BLaER1 treated with 17β-estradiol and CSF1 and Interleukin-3, amounts not matched to agents 10 nM and 100 nM (cell line): ENCODE data around the gene TMEM217.

Experiments used
- H3K27ac ChIP-seq, 11 experiments: shearing (Covaris generic); formaldehyde crosslinking; 2 replicates each; pipeline ENCODE4 v1.8.1; 2022
- H3K27me3 ChIP-seq, 11 experiments: shearing (Covaris generic); formaldehyde crosslinking; 2 replicates each; pipeline ENCODE4 v1.8.1; 2022
- H3K36me3 ChIP-seq, 11 experiments: shearing (Covaris generic); formaldehyde crosslinking; 2 replicates each; pipeline ENCODE4 v1.8.1; 2022
- H3K4me1 ChIP-seq, 10 experiments: shearing (Covaris generic); formaldehyde crosslinking; 2 replicates each; pipeline ENCODE4 v1.8.1; 2022
- H3K4me2 ChIP-seq, 11 experiments: shearing (Covaris generic); formaldehyde crosslinking; 2 replicates each; pipeline ENCODE4 v1.8.1; 2022
- H3K4me3 ChIP-seq, 10 experiments: shearing (Covaris generic); formaldehyde crosslinking; 2 replicates each; pipeline ENCODE4 v1.8.1; 2022
- H3K9ac ChIP-seq, 11 experiments: shearing (Covaris generic); formaldehyde crosslinking; 2 replicates each; pipeline ENCODE4 v1.8.1; 2022
- H3K9me3 ChIP-seq, 11 experiments: shearing (Covaris generic); formaldehyde crosslinking; replicated peaks in 1 of 11; 2 replicates each; pipeline ENCODE4 v1.8.1; 2022
- H4K20me1 ChIP-seq, 11 experiments: shearing (Covaris generic); formaldehyde crosslinking; 2 replicates each; pipeline ENCODE4 v1.8.1; 2022
- Cebpa-rat ChIP-seq, 11 experiments: shearing (Covaris generic); IDR thresholded peaks; 2 replicates each; pipeline ENCODE4 v1.8.1; 2022

Gene TMEM217

GRCh38 chr6:37244430-37245310, 13.3 kb downstream of the TMEM217 start:
- H3K4me2 ChIP-seq: peak overlapping the region in 2 of 11 experiments; percentile 5 to 30; a peak in 1 of 22 replicates
- no peaks in the 10 kb centered on the region for H3K9me3 ChIP-seq
- peaks cover 9 to 41% (median 10%) of the 10 kb centered on the region in 10 experiments for H3K4me1 ChIP-seq
- no peaks in the 10 kb centered on the region for H3K36me3 ChIP-seq
- H3K9ac ChIP-seq: no peak overlapping the region
- TF ChIP-seq Cebpa-rat (IDR thresholded peaks at IDR 0.05): no peak
- H3K4me3 ChIP-seq: no peak overlapping the region
- H3K27me3 ChIP-seq: no peaks in the 10 kb centered on the region
- H3K27ac ChIP-seq: no peak overlapping the region
- H4K20me1 ChIP-seq: no peaks in the 10 kb centered on the region

DNA sequence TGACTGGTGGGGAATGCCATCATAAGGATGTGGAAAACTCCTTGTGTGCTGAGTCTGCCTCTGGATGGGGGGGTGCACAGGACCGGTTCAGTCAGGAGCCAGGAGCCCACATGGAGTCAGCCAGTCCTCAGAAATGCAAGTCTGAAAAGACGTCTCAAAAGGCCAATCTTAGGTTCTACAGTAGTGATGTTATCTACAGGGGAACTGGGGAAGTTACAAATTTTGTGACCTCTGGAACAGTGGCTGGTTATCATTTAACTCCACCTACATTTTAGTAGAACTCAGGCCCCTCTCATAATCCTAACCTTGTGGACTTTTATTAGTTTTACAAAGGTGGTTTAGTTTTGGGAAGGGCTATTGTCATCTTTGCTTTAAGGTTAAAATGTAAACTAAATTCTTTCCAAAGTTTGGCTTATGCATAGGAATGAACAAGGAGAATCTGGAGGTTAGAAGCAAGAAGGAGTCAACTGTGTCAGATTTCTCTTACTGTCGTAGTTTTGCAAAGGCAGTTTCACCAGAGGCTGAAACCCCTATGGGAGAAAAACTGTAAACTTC, 14.1 kb downstream of the TMEM217 start:
- H3K27ac ChIP-seq: no peak overlapping the region
- no peak overlapping the region for H3K4me3 ChIP-seq
- H3K4me2 ChIP-seq: no peak overlapping the region
- H3K4me1 ChIP-seq: peaks cover 10 to 49% (median 12%) of the 10 kb centered on the region in 10 experiments
- no peaks in the 10 kb centered on the region for H3K9me3 ChIP-seq
- H3K36me3 ChIP-seq: no peaks in the 10 kb centered on the region
- no peak for TF ChIP-seq Cebpa-rat (IDR thresholded peaks at IDR 0.05)
- no peaks in the 10 kb centered on the region for H3K27me3 ChIP-seq
- no peaks in the 10 kb centered on the region for H4K20me1 ChIP-seq
- H3K9ac ChIP-seq: no peak overlapping the region

DNA sequence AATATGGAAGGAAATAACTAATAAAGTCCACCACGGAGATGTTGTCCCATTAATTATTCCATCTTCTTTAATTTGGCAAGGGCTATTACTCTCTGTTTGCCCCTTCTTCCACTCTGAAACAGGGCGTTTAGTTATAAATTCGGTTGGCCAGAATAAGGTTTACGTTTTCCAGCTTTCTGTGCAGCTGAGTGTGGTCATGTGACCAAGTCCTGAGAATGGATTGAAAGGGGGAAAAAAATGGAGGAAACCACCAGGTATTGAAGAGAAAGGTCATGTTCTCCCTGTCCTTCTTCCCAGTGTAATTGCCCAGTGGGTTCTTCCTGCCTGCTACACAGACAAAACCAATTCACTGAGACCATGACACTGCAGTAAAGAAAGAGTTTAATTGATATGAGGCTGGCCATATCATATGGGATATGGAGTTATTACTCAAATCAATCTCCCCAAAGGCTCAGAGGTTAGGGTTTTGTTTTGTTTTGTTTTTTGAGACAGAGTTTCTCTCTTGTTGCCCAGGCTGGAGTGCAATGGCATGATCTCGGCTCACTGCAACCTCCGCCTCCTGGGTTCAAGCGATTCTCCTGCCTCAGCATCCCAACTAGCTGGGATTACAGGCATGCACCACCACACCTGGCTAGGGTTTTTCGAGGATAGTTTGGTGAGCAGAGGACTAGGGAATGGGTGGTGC, 14.7 kb downstream of the TMEM217 start:
- Histone ChIP-seq H3K27me3 (no peaks in the 10 kb centered on the region), H3K4me1 (peaks cover 10 to 55% (median 12%) of the 10 kb centered on the region in 10 experiments), H3K27ac (peak overlapping the region in 2 of 11 experiments; percentile 68 to 73; a peak in 4 of 22 replicates), H3K9ac (no peak overlapping the region), H3K36me3 (no peaks in the 10 kb centered on the region), H3K9me3 (no peaks in the 10 kb centered on the region), H3K4me3 (no peak overlapping the region), H4K20me1 (no peaks in the 10 kb centered on the region), H3K4me2 (peak overlapping the region in 2 of 11 experiments; percentile 53 to 57; a peak in 4 of 22 replicates)
- TF ChIP-seq Cebpa-rat (IDR thresholded peaks at IDR 0.05): no peak

DNA sequence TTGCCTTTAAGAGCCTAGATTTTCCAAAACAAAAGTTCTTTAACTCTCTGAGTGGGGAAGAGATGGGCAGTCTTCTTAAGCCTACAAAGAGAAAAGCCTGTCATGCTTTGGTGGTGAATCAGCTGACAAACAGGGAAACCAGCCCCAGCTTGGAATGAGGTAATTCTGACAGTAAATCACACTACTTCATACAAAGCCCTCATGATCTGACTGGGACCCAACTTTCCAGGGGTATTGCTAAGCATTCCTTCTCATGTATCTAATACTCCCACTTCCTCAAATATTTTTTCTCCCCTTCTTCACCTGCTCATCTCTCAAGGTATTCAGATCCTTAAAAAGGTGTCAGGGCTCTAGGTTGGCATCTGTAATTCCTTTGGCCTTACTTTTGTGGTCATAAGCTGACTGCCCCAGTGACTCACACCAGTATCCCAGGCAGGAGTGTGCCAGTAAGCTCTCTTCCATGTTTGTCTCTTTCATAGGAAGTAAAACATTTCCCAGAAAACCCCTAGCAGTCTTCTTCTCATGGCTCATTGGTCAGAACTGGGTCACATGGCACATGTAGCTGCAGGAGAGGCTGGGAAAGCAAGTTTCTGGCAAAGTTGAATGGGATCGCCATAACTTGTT, 15.4 kb downstream of the TMEM217 start:
- Histone ChIP-seq H3K4me1 (peaks cover 10 to 57% (median 12%) of the 10 kb centered on the region in 10 experiments), H3K27me3 (no peaks in the 10 kb centered on the region), H3K9ac (peak overlapping the region in 1 of 11 experiments; percentile 26; a peak in 1 of 22 replicates), H4K20me1 (no peaks in the 10 kb centered on the region), H3K36me3 (no peaks in the 10 kb centered on the region), H3K4me2 (peak overlapping the region in 2 of 11 experiments; percentile 53 to 57; a peak in 4 of 22 replicates), H3K27ac (peak overlapping the region in 3 of 11 experiments; percentile 53 to 73 (median 68); a peak in 5 of 22 replicates), H3K4me3 (no peak overlapping the region), H3K9me3 (no peaks in the 10 kb centered on the region)
- TF ChIP-seq Cebpa-rat (IDR thresholded peaks at IDR 0.05): no peak

- Histone ChIP-seq H3K4me2 (peak overlapping the region in 2 of 11 experiments; percentile 53 to 57; a peak in 4 of 22 replicates), H3K9me3 (no peaks in the 10 kb centered on the region), H3K4me3 (no peak overlapping the region), H3K27ac (peak overlapping the region in 3 of 11 experiments; percentile 53 to 73 (median 68); a peak in 5 of 22 replicates), H3K4me1 (peaks cover 10 to 57% (median 12%) of the 10 kb centered on the region in 10 experiments), H3K36me3 (no peaks in the 10 kb centered on the region), H4K20me1 (no peaks in the 10 kb centered on the region), H3K27me3 (no peaks in the 10 kb centered on the region), H3K9ac (peak overlapping the region in 1 of 11 experiments; percentile 26; a peak in 1 of 22 replicates)
- no peak for TF ChIP-seq Cebpa-rat (IDR thresholded peaks at IDR 0.05)
Observed at GRCh38 chr6:37241775-37242428, 16.0 kb downstream of the TMEM217 start.

DNA sequence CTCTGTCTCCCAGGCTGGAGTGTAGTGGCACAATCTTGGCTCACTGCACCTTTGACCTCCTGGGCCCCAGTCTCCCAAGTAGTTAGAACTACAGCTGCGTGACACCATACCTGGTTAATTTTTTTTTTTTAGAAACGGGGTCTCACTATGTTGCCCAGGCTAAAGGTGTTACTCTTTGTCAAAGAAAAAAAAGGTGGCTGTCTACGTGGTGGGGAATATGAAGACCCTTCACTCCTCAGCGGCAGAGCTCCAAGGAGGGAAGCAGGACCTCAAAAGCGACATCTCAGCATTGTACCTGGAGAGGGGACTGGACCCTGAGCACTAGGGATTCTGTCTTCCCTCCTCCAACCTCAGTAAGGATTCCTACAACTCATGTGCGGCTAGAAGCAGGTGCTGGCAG, 16.8 kb downstream of the TMEM217 start:
- peaks cover 10 to 57% (median 12%) of the 10 kb centered on the region in 10 experiments for H3K4me1 ChIP-seq
- no peak overlapping the region for H3K27ac ChIP-seq
- no peaks in the 10 kb centered on the region for H3K36me3 ChIP-seq
- TF ChIP-seq Cebpa-rat (IDR thresholded peaks at IDR 0.05): no peak
- H3K9me3 ChIP-seq: no peaks in the 10 kb centered on the region
- no peak overlapping the region for H3K4me3 ChIP-seq
- H3K9ac ChIP-seq: no peak overlapping the region
- no peaks in the 10 kb centered on the region for H4K20me1 ChIP-seq
- no peaks in the 10 kb centered on the region for H3K27me3 ChIP-seq
- H3K4me2 ChIP-seq: peak overlapping the region in 1 of 11 experiments; percentile 23; a peak in 1 of 22 replicates

GRCh38 chr6:37239950-37240713, 17.8 kb downstream of the TMEM217 start:
- Histone ChIP-seq H3K4me1 (peaks cover 10 to 55% (median 12%) of the 10 kb centered on the region in 10 experiments), H3K27ac (peak overlapping the region in 9 of 11 experiments; percentile 4 to 71 (median 38); a peak in 12 of 22 replicates), H3K9me3 (peaks cover 0 to 2% (median 0%) of the 10 kb centered on the region in 11 experiments; a peak in 1 of 22 replicates), H4K20me1 (no peaks in the 10 kb centered on the region), H3K4me3 (no peak overlapping the region), H3K9ac (peak overlapping the region in 2 of 11 experiments; percentile 4; a peak in 1 of 22 replicates), H3K36me3 (no peaks in the 10 kb centered on the region), H3K27me3 (no peaks in the 10 kb centered on the region), H3K4me2 (peak overlapping the region; percentile 24 to 69 (median 50); a peak in 21 of 22 replicates)
- TF ChIP-seq Cebpa-rat (IDR thresholded peaks at IDR 0.05): no peak
